OCI-M2 (cell line): ENCODE data around the gene NNAT.

Experiments used
- DNase-seq: peaks from one replicate; lab custom pipeline; 2025; ENCODE audit not compliant: unreplicated experiment; lab: John Stamatoyannopoulos, UW

The NNAT gene

GRCh38 chr20:37501940-37502339 is 19.1 kb upstream of the NNAT start:
- no peak for DNase-seq

GRCh38 chr20:37502654-37503053 is 18.4 kb upstream of the NNAT start:
- no peak for DNase-seq

DNA sequence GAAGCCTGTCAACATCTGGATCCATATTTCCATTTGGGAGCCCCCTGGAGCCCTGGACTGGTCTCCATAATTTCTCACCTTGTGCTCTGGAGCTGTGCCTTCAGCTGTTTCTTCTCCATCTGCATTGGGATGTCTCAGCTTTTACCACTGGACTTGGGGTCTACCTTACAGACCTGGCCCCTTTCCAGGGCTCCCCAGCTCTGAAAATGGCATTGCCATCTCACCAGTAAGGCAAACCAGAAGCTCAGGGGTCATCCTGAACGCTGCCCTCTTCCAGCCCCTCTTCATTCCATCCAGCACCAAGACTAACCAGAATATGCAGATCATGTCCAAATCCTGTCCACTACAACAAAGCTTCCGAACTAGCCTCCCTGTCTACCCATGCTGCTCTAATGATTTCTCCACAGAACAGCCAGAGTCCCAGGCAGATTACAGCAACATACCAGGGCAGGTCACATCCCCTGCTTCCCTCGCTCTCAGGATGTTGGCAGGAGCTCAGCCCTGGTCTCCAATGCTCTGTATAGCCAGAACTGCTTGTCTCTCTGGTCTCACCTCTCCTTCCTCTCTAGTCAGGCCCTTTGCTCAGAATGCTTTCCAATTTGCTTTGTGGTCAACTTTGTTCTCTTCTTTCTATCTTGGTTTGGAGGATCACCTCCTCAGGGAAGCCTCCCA is 17.7 kb upstream of the NNAT start:
- no peak for DNase-seq

DNA sequence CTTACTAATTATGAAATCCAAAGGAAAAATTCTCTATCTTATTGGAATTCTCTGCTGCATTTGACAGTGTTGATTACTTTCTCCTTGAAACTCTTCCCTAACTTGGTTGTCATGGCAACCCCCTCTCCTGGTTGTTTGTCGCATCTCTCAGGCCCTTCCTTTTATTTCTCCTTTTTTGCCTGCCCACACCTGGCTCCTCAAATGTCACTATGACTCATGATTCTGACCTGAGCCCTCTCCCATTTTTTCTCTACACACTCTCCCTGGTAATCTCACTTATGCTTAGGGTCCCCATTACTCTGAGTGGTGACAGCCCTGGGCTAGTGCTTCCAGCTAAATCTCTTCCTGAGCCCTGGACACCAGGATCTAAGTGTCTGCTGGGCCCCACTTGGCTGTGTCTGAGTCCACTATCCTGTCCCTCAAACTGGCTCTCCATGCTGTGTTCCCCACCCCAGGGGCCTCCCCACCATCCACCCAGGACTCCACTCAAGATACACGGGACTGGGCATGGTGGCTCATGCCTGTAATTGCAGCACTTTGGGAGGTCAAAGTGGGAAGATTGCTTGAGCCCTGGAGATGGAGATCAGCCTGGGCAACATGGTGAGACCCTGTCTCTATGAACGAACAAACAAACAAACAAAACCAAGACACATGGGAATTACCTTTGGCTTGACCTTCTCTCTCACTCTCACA is 16.5 kb upstream of the NNAT start:
- no peak for DNase-seq

DNA sequence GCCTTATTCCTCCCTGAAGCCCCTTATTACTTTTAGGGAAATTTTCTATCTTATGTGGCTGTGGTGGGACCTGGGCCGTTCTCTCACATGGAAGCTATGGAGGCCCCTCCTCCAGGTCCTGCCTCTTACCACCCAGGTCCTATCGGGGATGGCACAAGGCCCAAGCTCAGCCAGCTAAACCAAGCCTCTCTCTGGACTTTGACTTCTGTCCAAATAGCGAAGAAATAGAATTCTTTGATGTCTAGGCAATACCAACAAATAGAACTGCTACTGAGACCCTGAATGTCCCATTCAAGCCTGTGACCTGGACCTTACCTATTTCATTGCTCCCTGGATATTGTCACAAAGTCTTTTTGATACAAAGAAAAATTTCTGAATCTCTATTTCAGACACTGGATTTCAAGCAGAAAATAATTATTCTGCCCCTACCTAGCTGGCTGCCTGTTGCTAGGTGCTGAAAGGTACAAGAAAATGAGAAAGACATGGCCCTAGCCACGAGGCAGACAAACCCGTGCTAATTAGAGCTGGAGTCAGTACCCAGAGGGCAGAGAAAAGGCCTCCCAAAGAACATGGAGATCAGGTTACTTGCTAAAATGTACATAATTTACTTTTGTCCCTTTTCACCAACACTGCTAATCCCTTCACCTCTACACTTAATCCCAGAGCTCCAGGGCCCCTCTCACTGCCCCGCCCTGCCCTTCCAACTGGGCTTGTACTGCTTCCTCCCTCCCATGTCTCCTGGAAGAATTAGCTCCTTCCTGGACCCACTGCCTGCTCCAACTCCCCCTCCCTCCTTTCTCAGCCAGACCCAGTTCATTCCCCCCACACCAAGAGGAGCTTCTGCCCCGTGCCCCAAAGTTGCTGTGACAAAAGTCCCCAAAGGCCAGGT is 15.5 kb upstream of the NNAT start:
- DNase-seq: no peak

GRCh38 chr20:37506152-37506725 is 14.8 kb upstream of the NNAT start:
- no peak for DNase-seq

DNA sequence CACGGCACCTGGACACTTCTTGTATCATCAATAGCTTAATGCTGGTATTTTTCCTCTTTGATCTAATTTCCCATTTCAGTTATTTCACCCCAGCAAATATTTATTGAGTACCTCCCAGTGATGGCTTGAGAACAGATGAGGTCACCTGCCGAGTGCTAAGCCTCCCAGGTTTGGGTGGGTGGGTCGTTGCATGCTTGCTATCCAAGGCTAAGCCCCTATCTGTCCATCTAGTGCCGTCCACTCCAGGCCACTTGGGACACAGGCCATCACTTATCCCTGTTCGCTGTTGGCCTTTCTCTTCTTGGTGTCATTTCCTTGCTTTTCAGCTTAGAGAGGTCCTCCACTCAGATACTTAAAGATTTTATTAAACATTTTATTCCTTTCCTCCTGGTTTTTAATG is 10.8 kb upstream of the NNAT start:
- no peak for DNase-seq

DNA sequence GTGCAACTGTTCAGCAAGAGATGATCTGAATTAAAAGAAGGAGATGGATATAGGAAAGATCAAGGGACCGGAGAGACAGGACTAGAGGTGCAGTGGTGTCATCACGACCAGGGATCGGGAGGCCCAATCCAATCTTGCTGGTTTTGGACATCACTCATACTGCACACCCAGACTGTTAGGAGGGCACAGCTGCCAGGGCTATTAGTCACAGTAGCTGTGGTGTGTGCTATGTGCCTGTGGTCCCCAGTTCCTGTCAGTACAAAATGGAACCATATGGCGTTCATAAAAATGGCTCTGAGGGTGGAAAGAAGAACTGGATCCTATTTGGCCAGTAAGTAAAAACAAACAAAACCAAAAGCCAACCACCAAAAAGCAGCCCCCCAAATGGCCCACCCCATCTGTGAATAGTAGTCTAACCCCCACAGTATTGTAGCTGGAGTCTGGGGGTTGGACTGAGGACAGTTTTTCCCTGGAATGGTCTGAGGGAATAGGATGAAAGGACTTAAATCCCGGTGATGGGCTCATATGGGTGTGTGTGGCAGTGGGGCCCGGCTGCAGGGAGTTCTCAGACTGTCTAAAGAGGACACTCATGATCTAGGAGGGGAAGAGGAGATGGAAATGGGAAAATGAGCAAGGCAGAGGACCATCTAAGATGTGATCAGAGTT is 9.3 kb upstream of the NNAT start:
- no peak for DNase-seq

DNA sequence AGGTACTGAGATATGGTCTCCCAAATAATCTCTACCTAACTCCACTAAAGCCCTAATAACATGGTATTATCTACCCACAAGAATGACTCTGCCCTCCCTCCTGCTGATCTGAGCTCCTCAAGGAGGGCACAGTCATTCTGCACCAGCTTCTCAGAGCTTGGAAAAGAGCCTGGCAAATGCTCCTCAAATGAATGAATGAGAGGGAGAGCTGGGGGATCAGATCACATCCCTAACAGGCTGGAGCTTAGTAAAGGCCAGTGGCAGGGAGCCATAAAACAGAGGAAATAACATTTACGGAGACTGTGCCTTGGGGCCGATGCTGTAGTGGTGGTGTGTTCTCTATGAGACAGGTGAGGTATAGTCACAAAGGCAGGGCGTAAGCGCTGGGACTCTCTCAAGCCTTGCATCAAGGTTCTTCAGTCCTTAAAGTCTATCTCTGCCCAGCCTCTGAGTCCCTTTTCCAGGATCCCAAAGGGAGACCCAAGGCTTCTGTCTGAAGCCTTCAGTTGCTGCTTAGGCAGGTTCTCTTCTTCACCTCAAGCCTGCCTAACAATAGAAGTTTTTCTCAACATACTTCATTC is 7.2 kb upstream of the NNAT start:
- DNase-seq: no peak

DNA sequence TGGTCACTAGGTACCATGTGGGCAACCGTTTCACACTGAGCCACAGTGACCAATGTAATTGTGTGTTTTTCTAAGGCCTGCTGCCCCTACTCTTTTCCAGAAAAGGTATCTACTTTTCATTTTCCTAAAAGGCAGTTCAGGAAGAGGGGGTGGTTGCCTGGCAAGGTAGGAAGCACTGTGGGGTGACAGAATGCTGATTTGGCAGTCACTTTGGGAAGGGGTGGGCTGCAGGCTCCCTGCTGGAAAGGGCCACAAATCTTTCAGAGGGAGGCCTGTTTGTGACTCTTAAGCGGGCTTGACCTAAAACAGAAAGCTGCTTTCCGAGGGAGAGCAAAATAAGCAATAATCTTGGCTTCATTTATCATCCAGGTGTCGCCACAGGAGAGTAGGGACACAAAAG is 5.2 kb upstream of the NNAT start:
- DNase-seq: no peak

GRCh38 chr20:37516811-37517750 is 4.0 kb upstream of the NNAT start:
- DNase-seq: no peak

GRCh38 chr20:37518059-37518458 is 3.0 kb upstream of the NNAT start:
- DNase-seq: no peak

DNA sequence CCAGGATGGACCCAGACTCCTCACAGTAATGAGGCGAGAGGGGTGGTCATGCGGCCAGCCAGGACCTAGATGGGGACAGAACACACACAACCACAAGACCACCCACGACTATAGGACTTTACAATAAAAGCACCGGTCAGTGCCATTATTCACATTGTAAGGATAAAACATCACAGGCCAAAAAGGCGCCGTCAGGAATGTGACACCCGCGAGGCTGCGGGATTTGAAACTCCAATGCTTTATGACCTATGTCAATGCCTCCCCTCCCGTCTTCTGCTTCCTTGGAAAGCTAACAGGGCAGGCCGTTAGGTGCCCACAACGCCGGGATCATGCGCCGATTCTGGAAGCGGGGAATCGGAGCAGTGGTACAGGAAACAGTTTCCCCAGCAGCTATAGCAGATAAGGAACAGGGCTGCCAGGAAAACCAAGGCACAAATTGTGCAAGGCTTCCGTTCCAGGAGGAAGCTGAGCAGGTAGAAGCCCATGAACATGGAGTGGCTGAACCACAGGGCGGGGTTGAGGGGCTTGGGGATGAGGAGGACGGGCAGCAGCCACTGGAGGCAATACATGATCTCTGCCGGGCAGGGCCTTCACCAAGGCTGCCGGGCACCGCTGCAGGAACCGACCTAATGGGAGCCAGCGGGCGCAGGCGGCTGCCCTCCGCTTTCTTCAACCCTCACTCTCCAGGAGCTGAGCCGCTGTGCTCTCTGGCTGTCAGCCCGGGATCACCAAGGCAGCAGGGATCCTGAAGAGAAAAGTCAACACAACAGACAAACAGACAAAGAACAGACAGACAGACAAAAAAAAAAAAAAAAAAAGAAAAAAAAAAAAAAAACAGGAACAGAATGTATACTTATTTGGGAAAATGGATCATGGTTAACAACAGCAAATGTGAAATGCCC is 2.2 kb upstream of the NNAT start:
- no peak for DNase-seq

DNA sequence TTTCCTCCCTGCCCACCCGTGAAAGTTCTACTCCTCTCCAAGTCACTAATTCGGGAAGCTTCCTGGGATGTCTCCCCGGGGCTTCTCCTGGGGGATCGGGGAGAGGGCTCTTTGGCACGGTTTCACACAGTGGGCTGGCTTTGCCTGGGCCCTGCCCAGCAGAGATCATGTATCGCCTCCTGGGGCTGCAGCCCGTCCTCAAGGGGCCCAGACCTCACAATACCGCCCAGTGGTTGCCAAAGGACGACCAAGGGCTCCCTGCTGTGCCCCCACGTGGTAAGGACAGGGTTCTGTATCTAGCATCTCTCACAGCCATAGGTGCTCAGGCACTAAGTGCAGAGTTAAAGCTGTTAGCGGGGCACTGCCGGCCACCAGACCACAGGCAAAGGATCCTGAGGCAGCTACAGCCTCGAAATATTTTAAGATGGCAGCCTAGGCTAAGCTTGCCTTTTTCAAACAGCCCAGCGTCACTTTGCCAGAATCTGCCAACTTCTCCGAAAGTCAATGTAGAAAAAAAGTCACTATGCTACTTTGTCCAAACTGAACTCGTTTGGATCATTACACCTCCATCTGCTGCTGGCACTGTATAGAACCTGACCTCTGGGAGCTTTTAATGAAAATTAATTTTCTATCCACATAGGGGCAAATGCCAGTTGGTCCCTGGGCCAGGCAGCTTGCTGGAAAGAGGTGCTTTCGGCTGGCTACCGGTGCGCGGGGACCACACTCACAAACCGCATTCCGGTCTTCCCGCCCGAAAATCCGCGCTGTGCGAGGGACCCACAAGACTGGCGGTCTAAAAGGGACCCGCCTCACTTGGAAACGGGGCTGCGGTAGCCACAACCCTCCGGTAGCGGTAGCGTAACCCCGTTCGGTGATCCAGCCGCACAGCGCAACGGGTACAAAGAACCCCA is 1.3 kb upstream of the NNAT start:
- no peak for DNase-seq

GRCh38 chr20:37520419-37520955 is 563 bp upstream of the NNAT start:
- no peak for DNase-seq

DNA sequence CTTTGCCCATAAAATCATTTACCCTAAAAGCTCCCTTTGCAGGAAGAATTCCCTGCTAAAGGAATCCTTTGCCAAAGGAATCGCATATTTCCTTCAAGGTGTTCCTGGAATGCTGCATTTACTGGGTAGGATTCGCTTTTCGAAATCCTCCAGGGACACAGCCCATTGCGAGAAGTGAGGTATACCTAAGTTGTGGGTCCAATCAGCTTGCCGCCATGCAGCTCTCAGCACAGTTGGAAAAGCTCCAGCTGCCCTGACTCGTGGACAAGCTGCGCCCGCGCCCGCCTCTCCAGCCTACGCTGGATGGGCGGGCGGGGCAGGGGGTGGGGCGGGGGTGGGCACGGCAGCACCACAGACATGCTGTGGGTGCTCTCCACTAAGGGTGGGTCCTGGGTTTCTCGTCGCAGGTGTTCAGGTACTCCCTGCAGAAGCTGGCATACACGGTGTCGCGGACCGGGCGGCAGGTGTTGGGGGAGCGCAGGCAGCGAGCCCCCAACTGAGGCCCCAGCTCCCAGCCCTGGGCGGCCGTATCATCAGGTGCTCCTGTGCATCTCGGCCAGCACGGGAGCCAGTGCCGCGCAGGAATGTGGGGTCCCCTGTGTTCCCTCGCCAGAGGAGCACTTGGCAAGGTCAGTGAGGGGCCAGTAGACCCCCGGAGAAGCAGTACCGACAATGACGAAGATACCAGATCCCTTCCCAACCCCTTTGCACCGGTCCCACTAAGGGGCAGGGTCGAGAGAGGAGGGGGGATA is 1.4 kb downstream of the NNAT start:
- no peak for DNase-seq

GRCh38 chr20:37523012-37523391 is 2.0 kb downstream of the NNAT start:
- DNase-seq: no peak
